ENCODE measurements around the gene SMARCA2.
"Not testable (repeated sequence)": the region's sequence is repeated elsewhere in the genome, so short reads cannot be mapped to it uniquely, and the experiment has no call there.

- not testable (repeated sequence) for TF ChIP-seq POLR2A, CTCF (IDR thresholded peaks at IDR 0.05)
These were observed 131.6 kb downstream of the SMARCA2 start for GRCh38 chr9:2146700-2147099.

Measured in testis (tissue), 2 donors.